ENCODE results near the gene AMACR.

DNA sequence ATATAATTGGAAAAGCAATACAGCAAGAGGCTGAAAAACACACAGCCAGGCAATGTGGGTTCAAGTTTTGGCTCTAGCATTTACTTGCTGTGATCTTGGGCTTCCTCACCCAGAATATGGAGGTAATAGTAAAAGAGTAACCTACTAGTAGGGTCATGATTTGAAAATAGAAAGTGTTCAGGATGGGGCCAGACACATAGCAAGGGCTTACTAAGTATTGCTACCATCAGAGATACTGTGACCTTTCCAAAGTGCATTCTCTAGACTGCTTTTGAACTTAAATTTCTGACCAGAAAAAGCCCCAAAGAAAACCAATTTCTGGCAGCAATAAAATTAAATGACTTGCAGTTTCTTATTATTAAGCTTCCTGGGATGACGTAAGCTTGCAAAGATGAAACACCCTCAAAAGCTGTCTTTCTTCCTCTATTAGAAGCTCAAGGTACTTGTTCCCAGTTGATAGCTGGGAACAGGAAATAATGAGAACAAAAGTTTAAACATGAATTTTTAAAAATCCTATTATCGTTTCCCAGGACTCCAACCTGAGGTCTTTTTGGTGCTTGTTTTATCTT is 43.6 kb downstream of the AMACR start:
- TF ChIP-seq CTCF (IDR thresholded peaks at IDR 0.05; ENCODE audit: low read depth, low read length): no peak
- no peak for TF ChIP-seq POLR2A (IDR thresholded peaks at IDR 0.05; ENCODE audit: extremely low read depth, insufficient read length)
- TF ChIP-seq, protein P1, sequence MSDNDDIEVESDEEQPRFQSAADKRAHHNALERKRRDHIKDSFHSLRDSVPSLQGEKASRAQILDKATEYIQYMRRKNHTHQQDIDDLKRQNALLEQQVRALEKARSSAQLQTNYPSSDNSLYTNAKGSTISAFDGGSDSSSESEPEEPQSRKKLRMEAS (IDR thresholded peaks at IDR 0.05; ENCODE audit: low read depth, low read length): no peak

Data from NB4 (cell line).